GM12864 (cell line): ENCODE results near the gene SPATS2.

ENCODE experiments used
- DNase-seq: peaks from one replicate; pipeline ENCODE4 v3.0.0-alpha.2; 2011; ENCODE audit warnings: low read depth
- H3K4me3 ChIP-seq: 2 replicates; pipeline ENCODE4 v1.5.1; 2011; ENCODE audit warnings: mild to moderate bottlenecking, low read depth, low read length, control low read depth
- CTCF ChIP-seq: IDR thresholded peaks from 2 replicates; pipeline ENCODE4 v1.5.1; 2011; ENCODE audit warnings: low read depth, mild to moderate bottlenecking, moderate library complexity, low read length, control low read depth, inconsistent platforms; ENCODE audit errors: missing control alignments

Gene SPATS2

GRCh38 chr12:49404956-49405355 lies 37.7 kb downstream of the SPATS2 start:
- H3K4me3 ChIP-seq = no peak overlapping the region
- TF ChIP-seq CTCF = no peak
- DNase-seq = no peak

GRCh38 chr12:49410818-49411217 lies 43.6 kb downstream of the SPATS2 start:
- no peak overlapping the region for H3K4me3 ChIP-seq
- DNase-seq = no peak
- no peak for TF ChIP-seq CTCF

GRCh38 chr12:49413010-49413409 lies 45.7 kb downstream of the SPATS2 start:
- no peak for DNase-seq
- no peak for TF ChIP-seq CTCF

GRCh38 chr12:49413796-49414195 lies 46.5 kb downstream of the SPATS2 start:
- DNase-seq = no peak
- no peak for TF ChIP-seq CTCF
- no peak overlapping the region for H3K4me3 ChIP-seq

More at GRCh38 chr12:49413010-49413409, 45.7 kb downstream of the SPATS2 start:
- H3K4me3 ChIP-seq = no peak overlapping the region

GRCh38 chr12:49414364-49414763 lies 47.1 kb downstream of the SPATS2 start:
- no peak for DNase-seq
- H3K4me3 ChIP-seq = no peak overlapping the region
- no peak for TF ChIP-seq CTCF

GRCh38 chr12:49415521-49415970 lies 48.3 kb downstream of the SPATS2 start:
- DNase-seq = no peak

GRCh38 chr12:49416892-49417291 lies 49.6 kb downstream of the SPATS2 start:
- no peak for DNase-seq
- TF ChIP-seq CTCF = no peak
- H3K4me3 ChIP-seq = no peak overlapping the region

More at GRCh38 chr12:49415521-49415970, 48.3 kb downstream of the SPATS2 start:
- no peak for TF ChIP-seq CTCF
- no peak overlapping the region for H3K4me3 ChIP-seq
